ENCODE results near the gene SAMD4A.

The SAMD4A gene

DNA sequence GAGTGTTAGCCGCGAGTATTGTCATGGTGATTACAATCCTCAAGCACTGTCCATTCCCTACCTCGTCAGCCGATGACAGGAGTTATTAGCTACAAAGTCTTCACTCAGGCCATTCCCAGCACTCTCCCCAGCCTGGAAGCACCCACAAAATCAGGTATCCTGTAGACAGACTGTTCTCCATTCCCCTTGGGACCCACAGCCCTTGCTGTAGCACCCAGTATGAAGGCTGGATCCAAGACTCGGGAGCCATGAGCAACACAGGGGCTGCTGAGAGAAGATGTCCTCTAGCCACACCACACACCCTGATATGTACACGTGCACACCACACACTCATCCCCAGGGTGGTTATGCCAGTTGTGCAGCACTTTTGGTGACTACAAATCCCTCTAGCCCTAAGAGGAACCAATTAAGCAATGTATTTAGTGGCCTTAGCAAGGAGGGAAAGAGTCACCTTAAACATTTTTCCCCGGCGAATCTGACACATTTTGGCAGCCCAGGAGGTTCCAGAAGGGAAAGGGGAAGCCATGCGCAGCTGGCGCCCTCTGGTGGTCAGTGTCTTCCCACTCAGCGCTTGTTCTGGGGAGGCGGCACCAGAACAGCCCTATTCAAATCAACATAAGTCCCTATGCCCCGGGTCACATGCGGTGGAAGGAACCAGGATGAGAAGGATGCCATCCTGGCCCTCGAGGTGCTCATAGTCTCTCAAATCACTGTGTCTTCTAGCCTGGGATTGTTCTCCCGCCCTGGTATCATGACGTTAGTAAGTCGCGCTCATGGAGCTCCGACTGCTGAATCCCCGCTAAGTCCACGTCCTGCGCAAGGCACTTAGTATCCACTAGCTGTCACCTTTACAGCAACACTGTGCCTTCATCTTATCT is 238.8 kb downstream of the SAMD4A start:
- DNase-seq (ENCODE audit: low spot score), result peak; percentile 60

GRCh38 chr14:54806616-54807015 is 239.7 kb downstream of the SAMD4A start:
- no peak for DNase-seq (ENCODE audit: low spot score)

- DNase-seq (ENCODE audit: low spot score), result no peak
Measured at GRCh38 chr14:54807428-54807827, 240.5 kb downstream of the SAMD4A start.

DNA sequence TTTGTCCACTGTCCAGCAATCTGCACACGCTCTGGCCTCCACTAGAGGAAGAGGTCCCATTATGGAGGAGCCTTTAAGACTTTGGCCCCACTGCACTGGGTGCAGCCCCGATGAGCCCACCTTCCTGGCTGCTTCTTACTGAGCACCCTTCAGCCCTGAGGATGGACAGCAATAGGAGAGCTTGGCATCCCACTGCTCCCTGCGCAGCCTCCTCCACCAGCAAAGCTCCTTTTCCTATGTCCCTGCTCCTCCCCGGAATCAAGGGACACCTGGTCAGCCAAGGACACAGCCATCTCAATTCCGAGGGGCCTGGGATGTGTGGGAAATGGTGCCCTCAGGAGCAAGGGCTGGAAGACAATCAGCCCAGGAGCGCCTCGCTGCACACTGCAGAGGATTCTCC is 241.0 kb downstream of the SAMD4A start:
- no peak for DNase-seq (ENCODE audit: low spot score)

DNA sequence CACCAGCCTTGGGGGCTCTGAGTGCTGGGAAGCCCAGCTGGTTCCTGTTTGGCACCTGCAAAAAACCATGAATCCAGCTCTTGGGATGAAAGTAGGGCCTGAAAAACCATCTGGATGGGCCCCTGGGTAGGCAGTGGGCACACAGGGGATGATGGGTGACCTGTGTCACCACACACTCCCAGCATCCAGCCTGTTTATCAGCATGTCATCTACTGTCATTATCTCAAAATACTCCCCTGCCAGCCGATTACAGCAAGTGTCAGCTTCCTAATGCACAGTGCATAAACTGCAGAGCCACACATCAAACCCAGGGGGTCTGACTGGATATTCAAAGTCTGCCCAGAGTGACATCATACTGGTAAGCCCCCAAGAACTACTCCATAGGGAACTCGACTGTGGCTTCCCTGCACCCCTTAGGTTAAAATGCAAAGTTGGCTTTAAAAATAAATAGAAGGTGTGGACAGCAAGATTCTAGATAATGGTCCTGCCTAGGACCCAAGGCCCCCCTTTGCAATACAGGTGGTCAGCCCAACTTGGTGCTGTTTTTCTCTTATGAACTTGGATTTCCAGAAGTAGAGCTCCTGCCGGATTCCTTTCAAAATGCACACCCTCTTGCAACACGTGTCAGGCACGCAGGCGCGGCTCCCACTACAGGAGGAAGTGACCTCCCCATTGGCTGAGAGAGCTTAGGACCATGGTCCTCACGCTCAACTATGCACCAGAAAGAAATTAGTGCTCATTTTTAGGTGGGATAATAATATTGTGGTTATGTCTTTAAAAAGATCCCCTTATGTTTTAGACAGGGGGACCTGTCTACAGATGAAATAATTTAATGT is 241.6 kb downstream of the SAMD4A start:
- DNase-seq (ENCODE audit: low spot score), result no peak

GRCh38 chr14:54809767-54810166 is 242.8 kb downstream of the SAMD4A start:
- no peak for DNase-seq (ENCODE audit: low spot score)

GRCh38 chr14:54812617-54813016 is 245.7 kb downstream of the SAMD4A start:
- DNase-seq (ENCODE audit: low spot score), result no peak

DNA sequence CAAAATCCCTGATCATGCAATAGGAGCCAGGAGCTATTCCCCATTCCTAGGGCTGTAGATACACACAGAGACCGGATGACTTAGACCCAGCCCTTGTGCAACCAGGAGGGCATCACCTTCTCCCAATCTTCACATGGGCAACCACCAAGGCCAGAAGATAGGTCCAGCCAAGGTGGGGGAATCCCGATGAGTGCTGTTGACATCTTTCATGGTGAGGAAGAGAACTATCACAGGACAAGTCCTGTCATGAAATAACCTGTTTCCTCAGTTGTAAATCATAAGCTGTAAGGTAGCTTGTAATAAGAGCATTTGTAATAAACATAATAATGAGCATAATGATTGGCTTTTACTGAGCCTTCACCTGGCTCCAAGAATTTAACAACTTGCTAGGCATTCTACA is 246.2 kb downstream of the SAMD4A start:
- DNase-seq (ENCODE audit: low spot score), result no peak

DNA sequence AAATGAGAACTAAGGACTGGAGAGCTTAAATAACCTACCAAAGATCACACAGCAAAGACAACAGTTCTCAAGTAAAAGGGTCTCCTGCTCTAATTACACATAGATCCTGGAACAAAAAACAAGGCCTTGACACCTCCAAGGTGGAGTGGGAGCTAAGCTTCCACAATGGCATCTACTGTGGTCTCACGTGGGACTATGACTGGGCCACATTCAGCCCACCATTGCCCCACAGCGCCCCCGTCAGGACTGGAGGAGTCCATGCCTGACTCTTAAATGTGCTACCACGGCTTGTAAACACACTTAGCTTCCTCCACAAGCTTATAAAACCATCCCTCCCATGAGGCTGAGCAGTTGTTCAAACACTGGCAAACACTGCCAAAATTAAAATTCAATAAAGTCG is 247.1 kb downstream of the SAMD4A start:
- no peak for DNase-seq (ENCODE audit: low spot score)

DNA sequence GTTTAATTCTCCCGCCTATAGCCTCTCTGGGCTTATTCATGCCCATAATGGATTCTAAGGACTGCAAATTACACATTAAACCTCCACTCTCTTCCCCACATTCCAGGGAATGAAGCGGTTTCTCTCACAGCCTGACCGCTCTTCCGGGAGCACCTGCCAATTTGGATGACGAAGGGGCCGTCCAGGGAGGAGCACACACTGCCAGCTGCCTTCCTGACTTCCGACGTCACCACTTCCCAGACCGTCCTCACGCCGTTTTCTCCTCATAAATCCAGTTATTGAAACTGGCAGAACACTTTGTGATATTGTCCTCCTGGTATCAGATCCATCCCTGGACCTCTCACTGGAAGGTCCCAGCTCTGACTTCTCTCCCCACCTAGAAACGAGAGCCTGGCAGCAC is 248.1 kb downstream of the SAMD4A start:
- no peak for DNase-seq (ENCODE audit: low spot score)

GRCh38 chr14:54815515-54815914 is 248.6 kb downstream of the SAMD4A start:
- no peak for DNase-seq (ENCODE audit: low spot score)

- DNase-seq (ENCODE audit: low spot score), result no peak
Measured at GRCh38 chr14:54816450-54816849, 249.5 kb downstream of the SAMD4A start.

GRCh38 chr14:54817506-54817905 is 250.6 kb downstream of the SAMD4A start:
- DNase-seq (ENCODE audit: low spot score), result no peak

GRCh38 chr14:54818201-54819133 is 251.5 kb downstream of the SAMD4A start:
- DNase-seq (ENCODE audit: low spot score), result no peak

- no peak for DNase-seq (ENCODE audit: low spot score)
Measured at GRCh38 chr14:54822685-54823084, 255.8 kb downstream of the SAMD4A start.

- no peak for DNase-seq (ENCODE audit: low spot score)
Measured at GRCh38 chr14:54823757-54824549, 257.0 kb downstream of the SAMD4A start.

- no peak for DNase-seq (ENCODE audit: low spot score)
Measured at GRCh38 chr14:54828037-54828436, 261.1 kb downstream of the SAMD4A start.

GRCh38 chr14:54829486-54830224 is 262.7 kb downstream of the SAMD4A start:
- no peak for DNase-seq (ENCODE audit: low spot score)

- DNase-seq (ENCODE audit: low spot score), result no peak
Measured at GRCh38 chr14:54830650-54831049, 263.7 kb downstream of the SAMD4A start.

DNA sequence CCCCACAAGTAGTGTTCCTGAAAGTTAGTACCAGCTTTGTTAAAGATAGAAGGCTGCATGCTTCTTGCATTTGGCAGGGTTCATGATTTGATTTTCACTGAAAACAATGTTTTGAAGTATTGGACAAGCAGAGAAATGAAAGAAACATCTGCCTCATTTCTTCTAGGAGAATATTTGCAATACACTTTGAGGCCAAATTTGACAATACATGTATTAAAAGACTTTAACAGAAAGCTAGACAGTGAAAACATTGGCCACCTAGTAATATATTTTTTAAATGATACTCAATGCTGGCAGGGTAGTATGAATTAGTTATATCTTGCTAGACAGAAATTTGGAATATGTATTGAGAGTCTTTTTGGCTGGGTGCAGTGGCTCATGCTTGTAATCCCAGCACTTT is 267.2 kb downstream of the SAMD4A start:
- DNase-seq (ENCODE audit: low spot score), result no peak

All from putamen (tissue), 1 donor.